K562 (cell line): ENCODE results near the gene DAD1.

Experiments
- BRF1 ChIP-seq: IDR thresholded peaks from 3 replicates; pipeline ENCODE4 v1.6.1; 2011; ENCODE audit warnings: borderline replicate concordance, mild to moderate bottlenecking; ENCODE audit not compliant: insufficient read length; ENCODE audit errors: extremely low read depth
- GABPA ChIP-seq: fragments of 200-800 bp; sonication (Bioruptor generic); conservative IDR thresholded peaks from 2 replicates; pipeline ENCODE4 v1.6.1; 2016; ENCODE audit warnings: low read depth, missing genetic modification characterization, missing compliant biosample characterization
- MAX ChIP-seq: sonication (generic); formaldehyde crosslinking; IDR thresholded peaks from 2 replicates; pipeline ENCODE4 v1.9.0; 2022; ENCODE audit warnings: mild to moderate bottlenecking, missing genetic modification reagents
- POLR2A ChIP-seq: fragments of 450-650 bp; conservative IDR thresholded peaks from 2 replicates; pipeline ENCODE4 v1.6.1; 2016

DNA sequence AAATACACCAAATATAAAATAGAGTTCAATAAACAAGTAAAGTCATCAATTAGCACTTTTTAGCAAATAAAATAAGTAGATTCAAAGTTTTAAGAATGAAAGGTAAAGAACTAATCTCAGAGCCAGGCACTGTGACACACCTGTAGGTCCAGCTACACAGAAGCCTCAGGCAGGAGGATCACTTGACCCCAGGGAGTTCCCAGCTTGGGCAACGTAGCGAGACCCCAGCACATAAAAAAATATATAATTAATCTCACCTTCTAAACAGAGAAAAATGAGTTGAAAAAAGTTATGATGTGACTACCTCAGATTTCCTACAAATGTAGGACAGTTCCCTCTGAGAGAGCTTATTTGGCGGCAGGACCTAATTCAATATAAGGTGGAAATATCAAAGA is 19.3 kb downstream of the DAD1 start:
- TF ChIP-seq GABPA (tag) (no peak), MAX (no peak), POLR2A (no peak), BRF1 (no peak)
